BJ (cell line): ENCODE measurements around the gene RAD18. TPM values are rescaled to one million over a fixed set of nuclear protein-coding genes. Genes with fewer than 3 reads are reported as not detected.

ENCODE experiments used
- CTCF ChIA-PET: fragments of 350-600 bp; formaldehyde crosslinking; extraction: SDS; loops from one replicate; lab custom pipeline; 2021; ENCODE audit warnings: antibody characterized with exemption, inconsistent platforms; lab: Yijun Ruan, JAX
- POLR2A ChIA-PET: fragments of 300-600 bp; sonication (Branson Sonifier 250); formaldehyde crosslinking; extraction: SDS; loops from one replicate; lab custom pipeline; 2021; ENCODE audit warnings: antibody characterized with exemption; lab: Charles Lee
- DNase-seq: peaks from one replicate; pipeline ENCODE4 v3.0.0-alpha.2; 2011; ENCODE audit warnings: low read depth
- H3K27me3 ChIP-seq: 2 replicates; pipeline ENCODE4 v1.6.0; 2011; ENCODE audit warnings: low read length; ENCODE audit not compliant: control insufficient read depth, insufficient read depth
- H3K36me3 ChIP-seq: 2 replicates; pipeline ENCODE4 v1.5.1; 2011; ENCODE audit warnings: low read length; ENCODE audit not compliant: control insufficient read depth, insufficient read depth
- H3K4me3 ChIP-seq: 2 replicates; pipeline ENCODE4 v1.5.1; 2011; ENCODE audit warnings: low read depth, mild to moderate bottlenecking, control low read depth, low read length
- polyA plus RNA-seq: library from polyadenylated mRNA; depleted of rRNA; stranded (reverse); fragments of >200 nt; gene quantifications from 2 replicates; pipeline ENCODE4 v1.2.3, GENCODE V29; 2011
- TF ChIP-seq, protein P1 (sequence below): IDR thresholded peaks from 2 replicates; pipeline ENCODE4 v1.5.1; 2011; ENCODE audit warnings: low read depth, mild to moderate bottlenecking, control low read depth, inconsistent platforms, low read length, moderate library complexity; ENCODE audit not compliant: insufficient read depth

Gene RAD18
- polyA plus RNA-seq, 1 experiment: 13.8 TPM

- DNase-seq: no peak
- CTCF ChIA-PET: interaction anchor here (1.0 to 2.3 kb wide), 2 partner anchors 20 to 71 kb away, joined by 3 to 9 read pairs; partner anchors contain the start of gene OXTR
- TF ChIP-seq, protein P1, sequence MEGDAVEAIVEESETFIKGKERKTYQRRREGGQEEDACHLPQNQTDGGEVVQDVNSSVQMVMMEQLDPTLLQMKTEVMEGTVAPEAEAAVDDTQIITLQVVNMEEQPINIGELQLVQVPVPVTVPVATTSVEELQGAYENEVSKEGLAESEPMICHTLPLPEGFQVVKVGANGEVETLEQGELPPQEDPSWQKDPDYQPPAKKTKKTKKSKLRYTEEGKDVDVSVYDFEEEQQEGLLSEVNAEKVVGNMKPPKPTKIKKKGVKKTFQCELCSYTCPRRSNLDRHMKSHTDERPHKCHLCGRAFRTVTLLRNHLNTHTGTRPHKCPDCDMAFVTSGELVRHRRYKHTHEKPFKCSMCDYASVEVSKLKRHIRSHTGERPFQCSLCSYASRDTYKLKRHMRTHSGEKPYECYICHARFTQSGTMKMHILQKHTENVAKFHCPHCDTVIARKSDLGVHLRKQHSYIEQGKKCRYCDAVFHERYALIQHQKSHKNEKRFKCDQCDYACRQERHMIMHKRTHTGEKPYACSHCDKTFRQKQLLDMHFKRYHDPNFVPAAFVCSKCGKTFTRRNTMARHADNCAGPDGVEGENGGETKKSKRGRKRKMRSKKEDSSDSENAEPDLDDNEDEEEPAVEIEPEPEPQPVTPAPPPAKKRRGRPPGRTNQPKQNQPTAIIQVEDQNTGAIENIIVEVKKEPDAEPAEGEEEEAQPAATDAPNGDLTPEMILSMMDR: no peak
- H3K27me3 ChIP-seq: no peaks in the 10 kb centered on the region
- H3K36me3 ChIP-seq: no peaks in the 10 kb centered on the region
- H3K4me3 ChIP-seq: no peak overlapping the region
- POLR2A ChIA-PET: no interaction called here
Observed at GRCh38 chr3:8840556-8840955, 122.7 kb downstream of the RAD18 start.

DNA sequence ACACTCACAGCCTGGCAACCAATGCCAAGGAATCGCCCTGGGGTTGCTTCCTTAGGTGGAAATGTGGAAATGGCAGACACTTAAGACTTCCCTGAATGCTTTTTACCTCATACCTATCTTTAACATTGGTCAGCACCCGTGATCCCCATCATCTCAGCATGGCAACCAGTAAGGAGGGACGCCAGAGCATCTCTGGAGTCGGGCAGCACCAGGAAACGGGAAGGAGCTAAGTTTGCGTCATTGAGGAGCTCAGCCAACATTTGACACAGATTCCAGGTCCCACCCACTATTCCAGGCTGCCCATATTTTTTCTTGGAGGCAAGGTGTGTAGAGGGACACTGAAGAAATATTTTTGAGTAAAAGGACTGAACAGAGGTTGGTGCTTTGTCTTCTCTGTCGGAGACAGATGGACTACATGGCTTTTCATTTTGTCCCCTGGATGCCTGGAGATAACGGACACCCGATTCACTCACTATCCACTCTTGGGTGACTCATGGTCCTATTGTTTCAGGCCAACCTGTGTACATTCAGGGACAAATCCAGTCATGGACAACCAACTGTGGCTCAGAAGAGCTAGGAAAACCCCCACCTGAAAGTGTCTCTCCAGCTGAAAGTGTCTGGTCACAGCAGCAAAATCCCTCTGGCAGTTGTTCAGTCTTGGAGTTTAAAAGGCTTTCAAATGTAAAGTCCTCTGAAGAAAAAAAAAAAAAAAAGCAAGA lies 123.5 kb downstream of the RAD18 start:
- POLR2A ChIA-PET: no interaction called here
- TF ChIP-seq, protein P1: no peak
- Histone ChIP-seq H3K27me3 (no peaks in the 10 kb centered on the region), H3K4me3 (no peak overlapping the region), H3K36me3 (no peaks in the 10 kb centered on the region)
- CTCF ChIA-PET: interaction anchor here (2.3 kb wide), 1 partner anchor 71 kb away, joined by 9 read pairs; the partner anchor contains the start of gene OXTR
- no peak for DNase-seq

DNA sequence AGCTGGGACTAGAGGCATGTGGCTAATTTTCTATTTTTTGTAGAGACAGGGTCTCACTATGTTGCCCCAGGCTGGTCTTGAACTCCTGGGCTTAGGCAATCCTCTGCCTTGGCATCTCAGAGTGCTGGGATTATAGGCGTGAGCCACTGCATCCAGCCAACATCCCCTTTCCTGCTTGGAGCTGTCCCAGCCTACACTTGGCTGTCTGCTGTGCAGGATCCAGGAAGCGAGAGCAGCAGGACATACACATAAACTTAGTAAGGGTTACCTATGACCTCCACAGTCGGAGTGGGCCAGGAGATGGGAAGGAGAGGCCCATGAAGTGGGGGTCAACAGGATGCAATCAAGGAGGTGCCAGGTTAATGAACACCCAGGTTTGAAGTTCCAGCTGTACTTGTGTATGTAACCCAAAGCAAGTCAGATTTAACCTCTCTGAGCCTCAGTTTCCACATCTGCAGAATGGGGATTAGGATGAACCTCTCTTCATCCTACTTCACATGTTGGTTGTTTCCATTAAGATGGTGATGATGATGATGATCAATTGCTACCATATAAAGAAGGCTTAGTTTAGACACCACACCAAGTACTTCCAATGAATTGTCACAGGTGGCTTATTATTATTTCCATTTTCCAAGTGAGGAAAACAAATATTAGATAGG lies 124.4 kb downstream of the RAD18 start:
- ChIA-PET POLR2A (no interaction called here), CTCF (no interaction called here)
- DNase-seq: no peak
- no peak overlapping the region for H3K4me3 ChIP-seq
- TF ChIP-seq, protein P1: no peak
- no peaks in the 10 kb centered on the region for H3K36me3 ChIP-seq
- no peaks in the 10 kb centered on the region for H3K27me3 ChIP-seq

- ChIA-PET POLR2A (no interaction called here), CTCF (no interaction called here)
- H3K36me3 ChIP-seq: no peaks in the 10 kb centered on the region
- TF ChIP-seq, protein P1: no peak
- no peaks in the 10 kb centered on the region for H3K27me3 ChIP-seq
- no peak overlapping the region for H3K4me3 ChIP-seq
- no peak for DNase-seq
Observed at GRCh38 chr3:8838234-8838633, 125.0 kb downstream of the RAD18 start.

DNA sequence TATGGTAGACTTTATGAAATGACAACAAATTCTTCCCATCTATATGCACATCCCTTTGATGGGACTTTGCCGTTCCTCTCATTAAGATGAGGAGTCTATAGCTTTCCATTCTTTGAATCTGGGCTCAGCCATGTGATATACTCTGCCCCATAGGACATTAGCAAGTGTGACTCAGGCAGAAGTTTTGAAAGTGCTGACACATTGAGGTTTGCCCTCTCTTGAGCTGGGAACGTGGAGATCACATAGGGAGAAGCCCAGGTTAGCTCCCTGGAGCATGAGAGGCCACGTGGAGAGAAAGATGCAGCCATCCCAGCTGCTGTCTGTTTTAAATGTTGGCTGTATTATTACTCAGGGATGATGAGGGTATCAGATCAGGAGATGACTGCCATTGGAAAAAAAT lies 126.1 kb downstream of the RAD18 start:
- TF ChIP-seq, protein P1: no peak
- ChIA-PET POLR2A (interaction anchor here (1.1 kb wide), 1 partner anchor 68 kb away, joined by 3 read pairs; the partner anchor contains the start of gene OXTR), CTCF (interaction anchor here (0.7 to 1.5 kb wide), 3 partner anchors 35 to 173 kb away, joined by 3 to 5 read pairs (median 4); partner anchors contain the start of gene OXTR)
- no peaks in the 10 kb centered on the region for H3K36me3 ChIP-seq
- no peaks in the 10 kb centered on the region for H3K27me3 ChIP-seq
- H3K4me3 ChIP-seq: no peak overlapping the region
- DNase-seq: no peak
